H1 (cell line): ENCODE results near the gene GJD4. TPM values are rescaled to one million over a fixed set of nuclear protein-coding genes. Genes with fewer than 3 reads are reported as not detected.

Source experiments
- CTCF ChIA-PET: fragments of 300-600 bp; sonication (Branson Sonifier 250); formaldehyde crosslinking; loops from one replicate; lab custom pipeline; 2021; ENCODE audit not compliant: partially characterized antibody; lab: Charles Lee
- POLR2A ChIA-PET: fragments of 300-600 bp; sonication (Branson Sonifier 250); formaldehyde crosslinking; loops from one replicate; lab custom pipeline; 2021; ENCODE audit warnings: inconsistent platforms; ENCODE audit not compliant: partially characterized antibody; lab: Charles Lee
- DNase-seq, 2 experiments: peaks; one replicate each; pipeline versions ENCODE4 v3.0.0 to v3.0.0-alpha.2; 2010 to 2022; ENCODE audit warnings: low spot score in 2 of 2, low read depth in 1 of 2, mixed read lengths in 1 of 2
- FAIRE-seq: peaks from 2 replicates; lab custom pipeline; 2011; peaks lifted over from hg19 to GRCh38; lab: Jason Lieb, UNC
- H2AFZ ChIP-seq: 2 replicates; pipeline ENCODE4 v1.8.1; 2012; ENCODE audit warnings: low read length, inconsistent platforms
- H2AK5ac ChIP-seq: 2 replicates; pipeline ENCODE4 v1.6.1; 2013; ENCODE audit warnings: low read depth, low read length
- H2BK120ac ChIP-seq: replicated peaks from 2 replicates; pipeline ENCODE3; 2013; ENCODE audit warnings: low read depth, low read length, inconsistent platforms
- H2BK12ac ChIP-seq: 2 replicates; pipeline ENCODE4 v1.6.1; 2013; ENCODE audit warnings: low read depth, low read length
- H2BK15ac ChIP-seq: 2 replicates; pipeline ENCODE4 v1.6.1; 2013; ENCODE audit warnings: low read length
- H2BK20ac ChIP-seq: 2 replicates; pipeline ENCODE4 v1.6.1; 2013; ENCODE audit warnings: low read length
- H2BK5ac ChIP-seq: 2 replicates; pipeline ENCODE4 v1.6.1; 2013; ENCODE audit warnings: low read depth, low read length
- H3K14ac ChIP-seq: 2 replicates; pipeline ENCODE4 v1.6.1; 2013; ENCODE audit warnings: inconsistent platforms; ENCODE audit not compliant: insufficient read length
- H3K18ac ChIP-seq: 2 replicates; pipeline ENCODE4 v1.6.1; 2013; ENCODE audit warnings: low read length; ENCODE audit errors: extremely low read depth
- H3K23ac ChIP-seq: 2 replicates; pipeline ENCODE4 v1.6.1; 2013; ENCODE audit warnings: inconsistent platforms; ENCODE audit not compliant: insufficient read length
- H3K23me2 ChIP-seq: 2 replicates; pipeline ENCODE4 v1.6.1; 2013; ENCODE audit warnings: low read depth, low read length
- H3K27ac ChIP-seq: 2 replicates; pipeline ENCODE4 v1.6.1; 2011; ENCODE audit warnings: low read depth, low read length, inconsistent platforms
- H3K27me3 ChIP-seq, 4 experiments: replicated peaks in 1 of 4; 1 replicate in 1 of 4; 2 replicates in 3 of 4; pipeline versions ENCODE4 v1.6.1 to v1.8.1; 2011 to 2013; ENCODE audit warnings: low read length in 3 of 4, mild to moderate bottlenecking in 3 of 4, inconsistent platforms in 2 of 4, mixed read lengths in 2 of 4, moderate library complexity in 1 of 4; ENCODE audit not compliant: control insufficient read depth in 3 of 4, insufficient read depth in 3 of 4; ENCODE audit errors: extremely low read depth in 1 of 4
- H3K36me3 ChIP-seq, 4 experiments: 2 replicates each; pipeline versions ENCODE4 v1.6.1 to v1.8.1; 2011 to 2013; ENCODE audit warnings: mild to moderate bottlenecking in 4 of 4, low read length in 3 of 4, moderate library complexity in 2 of 4, control low read depth in 1 of 4, inconsistent platforms in 1 of 4; ENCODE audit not compliant: insufficient read depth in 4 of 4, control insufficient read depth in 2 of 4
- H3K4ac ChIP-seq: replicated peaks from 2 replicates; pipeline ENCODE3; 2013; ENCODE audit warnings: low read length, low read depth, mixed read lengths, inconsistent platforms; ENCODE audit not compliant: insufficient read length
- H3K4me1 ChIP-seq, 4 experiments: replicated peaks in 1 of 4; 1 replicate in 1 of 4; 2 replicates in 3 of 4; pipeline versions ENCODE4 v1.6.1 to v1.8.1; 2011 to 2013; ENCODE audit warnings: low read length in 3 of 4, inconsistent platforms in 2 of 4, mixed read lengths in 1 of 4; ENCODE audit not compliant: insufficient read depth in 4 of 4, control insufficient read depth in 3 of 4
- H3K4me2 ChIP-seq, 2 experiments: 2 replicates each; pipeline versions ENCODE4 v1.6.1 to v1.8.1; 2011 to 2013; ENCODE audit warnings: low read depth in 2 of 2, low read length in 2 of 2, control low read depth in 1 of 2, inconsistent platforms in 1 of 2, mild to moderate bottlenecking in 1 of 2; ENCODE audit not compliant: insufficient read depth in 1 of 2
- H3K4me3 ChIP-seq, 4 experiments: fragments of 200-600, 300-600 bp in 1 of 4; sonication (generic), shearing (Covaris generic), sonication (Bioruptor Twin) in 1 of 4; 2 replicates each; pipeline versions ENCODE4 v1.5.1 to v1.8.1; 2011 to 2016; ENCODE audit warnings: low read length in 4 of 4, low read depth in 3 of 4, control low read depth in 2 of 4, inconsistent platforms in 2 of 4, mild to moderate bottlenecking in 2 of 4, mixed read lengths in 1 of 4, moderate library complexity in 1 of 4; ENCODE audit not compliant: insufficient read depth in 2 of 4; ENCODE audit errors: extremely low read depth in 1 of 4
- H3K56ac ChIP-seq: replicated peaks from 2 replicates; pipeline ENCODE3; 2013; ENCODE audit warnings: low read depth, mild to moderate bottlenecking, mixed read lengths, low read length, inconsistent platforms; ENCODE audit not compliant: insufficient read length
- H3K79me1 ChIP-seq: 2 replicates; pipeline ENCODE4 v1.6.1; 2013; ENCODE audit warnings: low read depth, low read length, control low read depth
- H3K79me2 ChIP-seq, 2 experiments: 2 replicates each; pipeline versions ENCODE4 v1.6.1 to v1.8.1; 2012 to 2013; ENCODE audit warnings: low read length in 2 of 2, mild to moderate bottlenecking in 2 of 2, inconsistent platforms in 1 of 2; ENCODE audit not compliant: insufficient read depth in 2 of 2, control insufficient read depth in 1 of 2
- H3K9ac ChIP-seq, 4 experiments: replicated peaks in 1 of 4; 1 replicate in 1 of 4; 2 replicates in 3 of 4; pipeline versions ENCODE4 v1.6.1 to v1.8.1; 2011 to 2013; ENCODE audit warnings: low read depth in 3 of 4, low read length in 3 of 4, control low read depth in 2 of 4, mild to moderate bottlenecking in 2 of 4, moderate library complexity in 2 of 4, inconsistent platforms in 1 of 4; ENCODE audit errors: extremely low read depth in 1 of 4
- H3K9me3 ChIP-seq, 2 experiments: 2 replicates each; pipeline versions ENCODE4 v1.6.1 to v1.8.1; 2012 to 2013; ENCODE audit warnings: mild to moderate bottlenecking in 2 of 2, moderate library complexity in 2 of 2, control low read depth in 1 of 2, inconsistent platforms in 1 of 2, low read depth in 1 of 2, low read length in 1 of 2, mixed read lengths in 1 of 2; ENCODE audit not compliant: insufficient read depth in 2 of 2
- H4K20me1 ChIP-seq, 2 experiments: replicated peaks in 1 of 2; 2 replicates each; pipeline versions ENCODE3 to v1.8.1; 2011 to 2013; ENCODE audit warnings: inconsistent platforms in 2 of 2, low read length in 2 of 2, mild to moderate bottlenecking in 1 of 2; ENCODE audit not compliant: insufficient read depth in 2 of 2, control insufficient read depth in 1 of 2
- H4K5ac ChIP-seq: 2 replicates; pipeline ENCODE4 v1.6.1; 2013; ENCODE audit warnings: low read length, low read depth, mixed read lengths, inconsistent platforms; ENCODE audit not compliant: insufficient read length
- H4K8ac ChIP-seq: 2 replicates; pipeline ENCODE4 v1.8.0; 2013; ENCODE audit warnings: mild to moderate bottlenecking, moderate library complexity, low read length, inconsistent platforms; ENCODE audit not compliant: insufficient read depth; ENCODE audit errors: extremely low read depth
- H4K91ac ChIP-seq: replicated peaks from 2 replicates; pipeline ENCODE3; 2013; ENCODE audit warnings: low read length, mixed read lengths, inconsistent platforms; ENCODE audit not compliant: insufficient read length
- HDAC2 ChIP-seq, 2 experiments: fragments of 300-600 bp in 1 of 2; sonication (generic) in 1 of 2; IDR thresholded peaks; 2 replicates each; pipeline ENCODE4 v1.6.1; 2011 to 2012; ENCODE audit warnings: low read depth in 2 of 2, low read length in 2 of 2, mild to moderate bottlenecking in 2 of 2, moderate library complexity in 2 of 2, borderline replicate concordance in 1 of 2, inconsistent platforms in 1 of 2
- KDM5A ChIP-seq: fragments of 200-600 bp; IDR thresholded peaks from 2 replicates; pipeline ENCODE4 v1.7.1; 2012; ENCODE audit warnings: mild to moderate bottlenecking, low read length, inconsistent platforms, mixed read lengths
- WGBS, 2 experiments: shearing (Covaris generic) in 1 of 2; methylation state at CpG; one replicate each; pipeline versions ENCODE4 v1.1.6 to v1.1.7; 2013 to 2015; ENCODE audit warnings: low lambda C conversion rate in 2 of 2, mixed read lengths in 2 of 2, inconsistent platforms in 1 of 2, low coverage in 1 of 2, missing lambda C conversion rate in 1 of 2; ENCODE audit not compliant: insufficient replicate concordance in 2 of 2, insufficient coverage in 1 of 2, insufficient read length in 1 of 2; ENCODE audit errors: extremely low coverage in 1 of 2, missing lambda C conversion rate in 1 of 2; 5-methylcytosine and 5-hydroxymethylcytosine counted together
- polyA plus RNA-seq, 7 experiments: library from polyadenylated mRNA; depleted of rRNA in 3 of 7; stranded (reverse) in 5 of 7; unstranded in 2 of 7; fragments of >200 nt in 5 of 7; fragments of 200-250 nt in 2 of 7; gene quantifications; 1 replicate in 5 of 7; 2 replicates in 1 of 7; 4 replicates in 1 of 7; pipeline versions ENCODE4 v1.2.1 to v1.2.3, GENCODE V29; 2011 to 2013; ENCODE audit warnings: missing spikeins in 2 of 7, mixed read lengths in 2 of 7
- total RNA-seq: library from RNA; stranded (reverse); fragmentation: NEBNext Ultra II Directional; extraction: Animal tissue kit (Norgen Biotek cat#: 25700); gene quantifications from 2 replicates; pipeline ENCODE4 v1.2.1, GENCODE V29; 2021

GJD4 gene
- total and polyA plus RNA-seq, 2 of the 8 experiments (the other 6 are each of a cell fraction or from before 2014, with no cell fraction given), result not detected

DNA sequence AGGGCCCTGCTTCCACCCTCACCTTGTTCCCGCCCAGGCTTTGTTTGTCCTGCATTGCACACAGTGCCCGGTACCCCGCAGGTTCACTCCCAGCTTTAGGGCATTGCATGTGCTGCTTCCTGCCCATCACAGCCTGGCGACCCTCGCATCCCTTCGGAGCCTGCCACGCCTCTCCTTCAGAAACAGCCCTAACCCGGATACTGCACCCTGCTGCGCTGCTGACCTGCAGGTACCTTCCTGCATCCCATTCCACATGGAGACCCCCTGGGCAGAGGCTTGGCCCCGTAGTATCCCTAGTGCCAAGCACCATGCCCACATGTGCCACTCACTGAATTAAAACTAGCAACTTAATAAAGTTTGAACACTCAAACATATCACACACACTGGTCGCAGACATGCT is 19.8 kb upstream of the GJD4 start:
- no peak overlapping the region for H3K4me3 ChIP-seq
- H3K4me1 ChIP-seq, result no peaks in the 10 kb centered on the region
- H2AK5ac ChIP-seq, result no peak overlapping the region
- H2BK120ac ChIP-seq, result no peak overlapping the region
- H3K56ac ChIP-seq, result no peak overlapping the region
- 94% methylated on average over 11 of the region's 11 CpGs; no CpG with 5 or more reads in 1 of the 2 experiments for WGBS, 2 experiments
- no peak overlapping the region for H2BK20ac ChIP-seq
- POLR2A ChIA-PET, result no interaction called here
- no peak overlapping the region for H3K14ac ChIP-seq
- DNase-seq (no peak), FAIRE-seq (no peak)
- no peak overlapping the region for H3K4me2 ChIP-seq
- no peak overlapping the region for H3K27ac ChIP-seq
- no peak overlapping the region for H3K4ac ChIP-seq
- H4K8ac ChIP-seq, result no peak overlapping the region
- no peak overlapping the region for H2BK5ac ChIP-seq
- no peaks in the 10 kb centered on the region for H3K9me3 ChIP-seq
- no peak overlapping the region for H2BK15ac ChIP-seq
- no peaks in the 10 kb centered on the region for H3K36me3 ChIP-seq
- H3K23ac ChIP-seq, result no peak overlapping the region
- no peak overlapping the region for H2BK12ac ChIP-seq
- H3K79me2 ChIP-seq, result no peaks in the 10 kb centered on the region
- H3K79me1 ChIP-seq, result no peaks in the 10 kb centered on the region
- CTCF ChIA-PET, result interaction anchor here (1.7 kb wide), 1 partner anchor 10 kb away, joined by 9 read pairs; no protein-coding TSS in a partner anchor
- no peak overlapping the region for H3K18ac ChIP-seq
- no peaks in the 10 kb centered on the region for H3K23me2 ChIP-seq
- no peaks in the 10 kb centered on the region for H4K20me1 ChIP-seq
- H4K5ac ChIP-seq, result no peak overlapping the region
- no peak overlapping the region for H2AFZ ChIP-seq
- no peak overlapping the region for H4K91ac ChIP-seq
- H3K27me3 ChIP-seq, result no peaks in the 10 kb centered on the region; a peak in 1 of 7 replicates
- no peak for TF ChIP-seq KDM5A
- TF ChIP-seq HDAC2 (IDR thresholded peaks at IDR 0.05; ENCODE audit: borderline replicate concordance in 1 of 2, low read depth in 2 of 2, low read length in 2 of 2), result no peak
- TF ChIP-seq, all 59 proteins: peak for 0
- H3K9ac ChIP-seq, result no peak overlapping the region
